Measurements from ENCODE around the gene COPS7A.

GRCh38 chr12:6699989-6700645, 23.7 kb upstream of the COPS7A start:
- TF ChIP-seq SIN3A (IDR thresholded peaks at IDR 0.05; ENCODE audit: borderline replicate concordance in 2 of 2, control insufficient read depth in 1 of 2, low read depth in 2 of 2, low read length in 2 of 2) = no peak
- no peak for TF ChIP-seq HSF4 (CRISPR knock-in tag; IDR thresholded peaks at IDR 0.05; ENCODE audit: borderline replicate concordance)
- no peak for TF ChIP-seq EP300 (IDR thresholded peaks at IDR 0.05; ENCODE audit: low read length)
- no peak for TF ChIP-seq CBX8 (IDR thresholded peaks at IDR 0.05; ENCODE audit: borderline replicate concordance, extremely low read depth, low read depth, low read length, poor library complexity, severe bottlenecking)
- TF ChIP-seq MLLT1 (IDR thresholded peaks at IDR 0.05) = no peak
- no peak for TF ChIP-seq HINFP (tag; conservative IDR thresholded peaks at IDR 0.05; ENCODE audit: low read depth)
- TF ChIP-seq, protein P1, sequence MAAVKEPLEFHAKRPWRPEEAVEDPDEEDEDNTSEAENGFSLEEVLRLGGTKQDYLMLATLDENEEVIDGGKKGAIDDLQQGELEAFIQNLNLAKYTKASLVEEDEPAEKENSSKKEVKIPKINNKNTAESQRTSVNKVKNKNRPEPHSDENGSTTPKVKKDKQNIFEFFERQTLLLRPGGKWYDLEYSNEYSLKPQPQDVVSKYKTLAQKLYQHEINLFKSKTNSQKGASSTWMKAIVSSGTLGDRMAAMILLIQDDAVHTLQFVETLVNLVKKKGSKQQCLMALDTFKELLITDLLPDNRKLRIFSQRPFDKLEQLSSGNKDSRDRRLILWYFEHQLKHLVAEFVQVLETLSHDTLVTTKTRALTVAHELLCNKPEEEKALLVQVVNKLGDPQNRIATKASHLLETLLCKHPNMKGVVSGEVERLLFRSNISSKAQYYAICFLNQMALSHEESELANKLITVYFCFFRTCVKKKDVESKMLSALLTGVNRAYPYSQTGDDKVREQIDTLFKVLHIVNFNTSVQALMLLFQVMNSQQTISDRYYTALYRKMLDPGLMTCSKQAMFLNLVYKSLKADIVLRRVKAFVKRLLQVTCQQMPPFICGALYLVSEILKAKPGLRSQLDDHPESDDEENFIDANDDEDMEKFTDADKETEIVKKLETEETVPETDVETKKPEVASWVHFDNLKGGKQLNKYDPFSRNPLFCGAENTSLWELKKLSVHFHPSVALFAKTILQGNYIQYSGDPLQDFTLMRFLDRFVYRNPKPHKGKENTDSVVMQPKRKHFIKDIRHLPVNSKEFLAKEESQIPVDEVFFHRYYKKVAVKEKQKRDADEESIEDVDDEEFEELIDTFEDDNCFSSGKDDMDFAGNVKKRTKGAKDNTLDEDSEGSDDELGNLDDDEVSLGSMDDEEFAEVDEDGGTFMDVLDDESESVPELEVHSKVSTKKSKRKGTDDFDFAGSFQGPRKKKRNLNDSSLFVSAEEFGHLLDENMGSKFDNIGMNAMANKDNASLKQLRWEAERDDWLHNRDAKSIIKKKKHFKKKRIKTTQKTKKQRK (IDR thresholded peaks at IDR 0.05; ENCODE audit: borderline replicate concordance, low read depth, low read length) = no peak
- no peak for TF ChIP-seq POLR2H (tag; IDR thresholded peaks at IDR 0.05; ENCODE audit: low read depth)

Measured in K562 (cell line).